PFSK-1 (cell line): ENCODE data around the gene PFDN6.

Experiments
- FOXP2 ChIP-seq: optimal IDR thresholded peaks from 2 replicates; pipeline ENCODE3; 2011; ENCODE audit warnings: borderline replicate concordance, control low read depth, inconsistent platforms; ENCODE audit not compliant: insufficient read depth; ENCODE audit errors: extremely low read length, extremely low read depth
- POLR2AphosphoS5 ChIP-seq: IDR thresholded peaks from 2 replicates; pipeline ENCODE4 v1.6.1; 2012; ENCODE audit warnings: low read depth, mild to moderate bottlenecking, control low read depth, low read length, moderate library complexity
- SIN3A ChIP-seq: IDR thresholded peaks from 2 replicates; pipeline ENCODE4 v1.6.1; 2012; ENCODE audit warnings: mild to moderate bottlenecking, low read length, moderate library complexity, borderline replicate concordance; ENCODE audit not compliant: insufficient read depth
- TAF1 ChIP-seq: IDR thresholded peaks from 2 replicates; pipeline ENCODE4 v1.6.1; 2012; ENCODE audit warnings: low read length, control low read depth, borderline replicate concordance; ENCODE audit not compliant: insufficient read depth
- TF ChIP-seq, protein P1 (sequence below), 2 experiments: IDR thresholded peaks; 2 replicates each; pipeline versions ENCODE4 v1.6.1 to v1.8.0; 2011 to 2012; ENCODE audit warnings: low read depth in 2 of 2, low read length in 2 of 2, control low read depth in 1 of 2, inconsistent platforms in 1 of 2, mild to moderate bottlenecking in 1 of 2, moderate library complexity in 1 of 2; ENCODE audit not compliant: insufficient read depth in 1 of 2

PFDN6 gene

DNA sequence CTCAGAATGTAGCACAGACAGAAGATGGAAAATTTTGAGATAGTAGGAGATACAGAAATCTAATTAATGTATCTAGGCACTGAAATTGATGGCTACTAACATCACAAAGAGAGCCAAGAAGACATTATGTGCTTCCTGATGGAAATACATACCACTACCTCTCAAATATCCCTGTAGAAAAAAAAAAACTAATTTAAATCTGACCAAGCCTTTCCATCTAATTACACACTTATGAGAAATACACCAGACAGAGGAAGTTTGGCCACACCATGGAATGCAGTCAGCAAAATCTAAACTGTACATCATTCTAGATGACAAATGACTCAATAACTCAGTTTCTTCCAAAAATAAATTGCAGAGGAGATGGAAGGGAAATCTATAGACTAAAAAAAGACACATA, 36.6 kb upstream of the PFDN6 start:
- TF ChIP-seq FOXP2 (no peak), TAF1 (no peak), POLR2AphosphoS5 (no peak), SIN3A (no peak)
- TF ChIP-seq, protein P1, sequence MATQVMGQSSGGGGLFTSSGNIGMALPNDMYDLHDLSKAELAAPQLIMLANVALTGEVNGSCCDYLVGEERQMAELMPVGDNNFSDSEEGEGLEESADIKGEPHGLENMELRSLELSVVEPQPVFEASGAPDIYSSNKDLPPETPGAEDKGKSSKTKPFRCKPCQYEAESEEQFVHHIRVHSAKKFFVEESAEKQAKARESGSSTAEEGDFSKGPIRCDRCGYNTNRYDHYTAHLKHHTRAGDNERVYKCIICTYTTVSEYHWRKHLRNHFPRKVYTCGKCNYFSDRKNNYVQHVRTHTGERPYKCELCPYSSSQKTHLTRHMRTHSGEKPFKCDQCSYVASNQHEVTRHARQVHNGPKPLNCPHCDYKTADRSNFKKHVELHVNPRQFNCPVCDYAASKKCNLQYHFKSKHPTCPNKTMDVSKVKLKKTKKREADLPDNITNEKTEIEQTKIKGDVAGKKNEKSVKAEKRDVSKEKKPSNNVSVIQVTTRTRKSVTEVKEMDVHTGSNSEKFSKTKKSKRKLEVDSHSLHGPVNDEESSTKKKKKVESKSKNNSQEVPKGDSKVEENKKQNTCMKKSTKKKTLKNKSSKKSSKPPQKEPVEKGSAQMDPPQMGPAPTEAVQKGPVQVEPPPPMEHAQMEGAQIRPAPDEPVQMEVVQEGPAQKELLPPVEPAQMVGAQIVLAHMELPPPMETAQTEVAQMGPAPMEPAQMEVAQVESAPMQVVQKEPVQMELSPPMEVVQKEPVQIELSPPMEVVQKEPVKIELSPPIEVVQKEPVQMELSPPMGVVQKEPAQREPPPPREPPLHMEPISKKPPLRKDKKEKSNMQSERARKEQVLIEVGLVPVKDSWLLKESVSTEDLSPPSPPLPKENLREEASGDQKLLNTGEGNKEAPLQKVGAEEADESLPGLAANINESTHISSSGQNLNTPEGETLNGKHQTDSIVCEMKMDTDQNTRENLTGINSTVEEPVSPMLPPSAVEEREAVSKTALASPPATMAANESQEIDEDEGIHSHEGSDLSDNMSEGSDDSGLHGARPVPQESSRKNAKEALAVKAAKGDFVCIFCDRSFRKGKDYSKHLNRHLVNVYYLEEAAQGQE (IDR thresholded peaks at IDR 0.05; ENCODE audit: insufficient read depth in 1 of 2, low read depth in 2 of 2, low read length in 2 of 2): no peak

DNA sequence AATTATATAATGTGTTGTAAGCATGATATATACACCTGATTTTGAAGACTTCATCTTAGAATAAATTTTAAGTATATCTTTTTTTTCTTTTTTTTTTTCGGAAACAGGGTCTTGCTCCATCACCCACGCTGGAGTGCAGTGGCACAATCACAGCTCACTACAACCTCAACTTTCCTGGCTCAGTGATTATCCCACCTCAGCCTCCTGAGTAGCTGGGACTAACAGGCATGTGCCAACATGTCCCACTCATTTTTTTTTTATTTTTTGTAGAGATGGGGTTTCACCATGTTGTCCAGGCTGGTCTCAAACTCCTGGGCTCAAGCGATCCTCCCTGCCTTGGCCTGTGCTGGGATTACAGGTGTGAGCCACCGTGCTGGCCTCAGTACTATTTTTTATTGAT, 34.8 kb upstream of the PFDN6 start:
- TF ChIP-seq, protein P1 (IDR thresholded peaks at IDR 0.05; ENCODE audit: insufficient read depth in 1 of 2, low read depth in 2 of 2, low read length in 2 of 2): no peak
- TF ChIP-seq FOXP2 (no peak), SIN3A (no peak), POLR2AphosphoS5 (no peak), TAF1 (no peak)

DNA sequence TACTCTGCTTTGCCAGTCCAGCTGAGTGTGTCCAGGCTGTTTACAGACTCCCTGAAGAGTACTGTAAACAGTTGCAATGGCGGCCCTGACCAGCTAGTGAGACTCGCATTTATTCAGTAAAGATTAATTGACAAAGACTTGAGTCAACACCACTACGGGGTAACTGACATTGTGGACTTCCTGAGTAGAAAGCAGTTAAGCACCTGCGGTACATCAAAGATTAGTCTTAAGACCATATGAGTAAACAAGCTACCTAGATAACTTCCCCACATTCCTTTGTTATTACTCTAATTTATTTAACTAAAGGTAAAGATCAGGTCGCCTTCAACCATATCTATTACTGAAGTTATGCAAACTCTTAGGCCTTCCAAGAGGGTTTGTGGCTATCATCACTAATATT, 30.4 kb upstream of the PFDN6 start:
- no peak for TF ChIP-seq TAF1
- TF ChIP-seq SIN3A: no peak
- TF ChIP-seq FOXP2: no peak
- no peak for TF ChIP-seq POLR2AphosphoS5
- TF ChIP-seq, protein P1 (IDR thresholded peaks at IDR 0.05; ENCODE audit: insufficient read depth in 1 of 2, low read depth in 2 of 2, low read length in 2 of 2): no peak

DNA sequence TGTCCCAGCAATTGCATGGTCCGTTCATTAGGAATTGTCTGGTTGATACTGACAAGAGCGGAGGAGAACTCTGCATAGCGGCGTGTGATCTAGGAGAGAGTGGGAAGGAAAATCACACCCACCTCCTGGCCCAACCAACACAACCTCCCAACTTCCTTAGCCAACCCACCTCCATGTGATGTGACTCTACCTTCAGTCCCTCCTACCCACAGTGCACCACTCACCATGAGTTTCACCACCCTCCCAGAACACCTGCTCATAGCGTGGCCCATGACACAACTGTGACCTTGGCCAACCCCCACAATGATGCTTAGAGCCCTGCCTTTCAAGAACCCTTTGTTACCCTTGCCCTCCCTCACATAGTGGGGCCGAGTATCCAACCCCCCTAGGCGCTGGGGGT, 25.4 kb upstream of the PFDN6 start:
- TF ChIP-seq POLR2AphosphoS5 (no peak), SIN3A (no peak), TAF1 (no peak), FOXP2 (no peak)
- TF ChIP-seq, protein P1 (IDR thresholded peaks at IDR 0.05; ENCODE audit: insufficient read depth in 1 of 2, low read depth in 2 of 2, low read length in 2 of 2): no peak

DNA sequence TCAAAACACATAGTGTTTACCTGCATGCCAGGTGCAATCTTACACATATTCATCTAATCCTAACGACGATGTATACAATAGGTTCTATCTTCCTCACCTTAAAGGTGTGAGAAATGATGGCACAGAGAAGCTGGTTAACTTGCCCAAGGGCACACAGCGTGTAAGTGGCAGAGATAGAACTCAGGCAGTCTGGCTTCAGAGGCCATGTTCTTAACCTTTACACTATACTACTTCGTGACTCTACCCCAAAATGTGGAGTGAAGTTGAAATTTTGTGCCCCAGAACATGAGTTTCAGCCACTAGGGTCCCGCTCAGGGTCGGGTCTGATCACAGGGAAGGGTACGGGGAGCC, 18.3 kb upstream of the PFDN6 start:
- TF ChIP-seq, protein P1 (IDR thresholded peaks at IDR 0.05; ENCODE audit: insufficient read depth in 1 of 2, low read depth in 2 of 2, low read length in 2 of 2): no peak
- TF ChIP-seq SIN3A (no peak), TAF1 (no peak), FOXP2 (no peak), POLR2AphosphoS5 (no peak)
